RCC 7860 (cell line): ENCODE data around the gene CD81.
"Not testable (repeated sequence)": the region's sequence is repeated elsewhere in the genome, so short reads cannot be mapped to it uniquely, and the experiment has no call there.

Experiments used
- DNase-seq: peaks from one replicate; pipeline ENCODE4 v3.0.0-alpha.2; 2015; ENCODE audit warnings: low spot score
- FAIRE-seq: peaks from 2 replicates; lab custom pipeline; 2012; peaks lifted over from hg19 to GRCh38; lab: Jason Lieb, UNC

The CD81 gene

GRCh38 chr11:2355000-2355644 is 22.0 kb upstream of the CD81 start:
- no peak for FAIRE-seq
- DNase-seq: no peak

GRCh38 chr11:2357246-2357645 is 19.9 kb upstream of the CD81 start:
- FAIRE-seq (no peak), DNase-seq (no peak)

GRCh38 chr11:2357651-2358050 is 19.5 kb upstream of the CD81 start:
- FAIRE-seq, DNase-seq: not testable (repeated sequence)

GRCh38 chr11:2358754-2359442 is 18.2 kb upstream of the CD81 start:
- DNase-seq (no peak), FAIRE-seq (no peak)

- DNase-seq (no peak), FAIRE-seq (no peak)
These were observed 17.6 kb upstream of the CD81 start for GRCh38 chr11:2359557-2359956.

- FAIRE-seq (no peak), DNase-seq (no peak)
These were observed 16.9 kb upstream of the CD81 start for GRCh38 chr11:2360081-2360642.

- FAIRE-seq (no peak), DNase-seq (no peak)
These were observed 15.5 kb upstream of the CD81 start for GRCh38 chr11:2361565-2361964.

GRCh38 chr11:2362414-2362813 is 14.7 kb upstream of the CD81 start:
- FAIRE-seq: no peak
- DNase-seq: no peak

GRCh38 chr11:2363130-2363529 is 14.0 kb upstream of the CD81 start:
- FAIRE-seq: no peak
- no peak for DNase-seq

- no peak for FAIRE-seq
These were observed 13.3 kb upstream of the CD81 start for GRCh38 chr11:2363577-2364370.

GRCh38 chr11:2364386-2364785 is 12.7 kb upstream of the CD81 start:
- not testable (repeated sequence) for DNase-seq, FAIRE-seq

More at GRCh38 chr11:2363577-2364370, 13.3 kb upstream of the CD81 start:
- DNase-seq: no peak

- DNase-seq: no peak
- no peak for FAIRE-seq
These were observed 11.4 kb upstream of the CD81 start for GRCh38 chr11:2365571-2366210.

GRCh38 chr11:2366276-2366675 is 10.8 kb upstream of the CD81 start:
- no peak for FAIRE-seq
- no peak for DNase-seq

- FAIRE-seq (no peak), DNase-seq (no peak)
These were observed 10.4 kb upstream of the CD81 start for GRCh38 chr11:2366733-2367132.

GRCh38 chr11:2367266-2368160 is 9.6 kb upstream of the CD81 start:
- no peak for DNase-seq
- FAIRE-seq: no peak

- no peak for DNase-seq
- no peak for FAIRE-seq
These were observed 8.8 kb upstream of the CD81 start for GRCh38 chr11:2368178-2368850.

GRCh38 chr11:2368851-2369180 is 8.3 kb upstream of the CD81 start:
- no peak for FAIRE-seq

GRCh38 chr11:2369320-2369719 is 7.8 kb upstream of the CD81 start:
- DNase-seq: no peak

More at GRCh38 chr11:2368851-2369180, 8.3 kb upstream of the CD81 start:
- DNase-seq: no peak

GRCh38 chr11:2369896-2370295 is 7.2 kb upstream of the CD81 start:
- DNase-seq (no peak), FAIRE-seq (no peak)

More at GRCh38 chr11:2369320-2369719, 7.8 kb upstream of the CD81 start:
- FAIRE-seq: no peak
